IPS-11a (cell line): ENCODE results near the gene CNNM4.

Source experiments
- H3K4me3 ChIP-seq: one replicate; pipeline ENCODE4 v1.5.1; 2013; ENCODE audit warnings: low read depth, low read length, control low read depth

CNNM4 gene

GRCh38 chr2:96856776-96857666 lies 96.3 kb downstream of the CNNM4 start:
- H3K4me3 ChIP-seq: peak overlapping the region; percentile 42

GRCh38 chr2:96857667-96858372 lies 97.1 kb downstream of the CNNM4 start, which contains the start of gene ANKRD39:
Gene ANKRD39, minus strand, starts transcription at chr2:96858016. Its CDS starts 29 bp downstream, at chr2:96857987.
- H3K4me3 ChIP-seq: peak within 1 kb of the TSS; percentile 42

- no peak overlapping the region for H3K4me3 ChIP-seq
These were observed 98.5 kb downstream of the CNNM4 start for GRCh38 chr2:96859099-96859649.

GRCh38 chr2:96859681-96860064 lies 99.0 kb downstream of the CNNM4 start:
- H3K4me3 ChIP-seq: no peak overlapping the region

GRCh38 chr2:96860065-96861029 lies 99.6 kb downstream of the CNNM4 start:
- H3K4me3 ChIP-seq: no peak overlapping the region

- no peak overlapping the region for H3K4me3 ChIP-seq
These were observed 100.4 kb downstream of the CNNM4 start for GRCh38 chr2:96861074-96861473.
